HG02840 (cell line): ENCODE results near the gene TMEM132C.

Experiments used
- ATAC-seq: cut with Tn5 transposase; IDR thresholded peaks from one replicate; pipeline ENCODE4 v1.9.1; 2021; ENCODE audit warnings: mild to moderate bottlenecking, moderate library complexity, moderate number of reproducible peaks; ENCODE audit not compliant: unreplicated experiment, low FRiP score

TMEM132C gene

GRCh38 chr12:128402486-128403243, 135.7 kb downstream of the TMEM132C start:
- no peak for ATAC-seq

DNA sequence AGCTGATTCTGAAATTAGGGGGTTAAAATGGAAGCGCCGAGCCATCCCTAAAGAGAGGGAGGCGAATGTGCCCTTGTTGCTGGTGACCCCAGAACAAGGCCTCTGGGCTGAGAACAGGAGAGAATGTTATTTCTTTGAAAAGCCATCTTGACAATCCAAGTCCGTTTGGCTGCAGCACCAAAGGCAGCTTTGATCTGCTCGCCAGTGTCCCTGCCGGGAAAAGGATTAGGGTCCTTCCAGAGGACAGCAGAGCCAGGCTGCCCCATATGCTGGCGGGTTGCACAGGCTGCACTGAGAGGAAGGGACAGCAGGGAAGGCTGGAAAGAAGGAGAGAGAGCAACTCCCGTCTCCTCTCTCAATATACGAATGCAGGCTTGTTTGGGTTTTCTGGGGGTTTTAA, 141.7 kb downstream of the TMEM132C start:
- no peak for ATAC-seq

DNA sequence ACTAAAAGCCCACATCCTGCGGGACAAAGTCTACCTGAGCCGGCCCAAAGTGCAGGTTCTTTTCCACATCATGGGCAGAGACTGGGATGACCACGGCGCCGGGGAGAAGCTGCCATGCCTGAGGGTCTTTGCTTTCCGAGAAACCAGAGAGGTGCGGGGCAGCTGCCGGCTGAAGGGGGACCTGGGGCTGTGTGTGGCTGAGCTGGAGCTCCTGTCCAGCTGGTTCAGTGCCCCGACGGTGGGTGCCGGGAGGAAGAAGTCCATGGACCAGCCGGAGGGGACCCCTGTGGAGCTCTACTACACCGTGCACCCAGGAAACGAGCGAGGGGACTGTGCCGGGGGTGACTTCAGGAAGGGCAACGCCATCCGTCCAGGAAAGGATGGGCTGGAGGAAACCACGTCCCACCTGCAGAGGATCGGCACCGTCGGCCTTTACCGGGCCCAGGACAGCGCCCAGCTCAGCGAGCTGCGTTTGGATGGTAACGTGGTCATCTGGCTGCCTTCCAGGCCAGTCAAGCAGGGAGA, 148.1 kb downstream of the TMEM132C start:
- no peak for ATAC-seq

DNA sequence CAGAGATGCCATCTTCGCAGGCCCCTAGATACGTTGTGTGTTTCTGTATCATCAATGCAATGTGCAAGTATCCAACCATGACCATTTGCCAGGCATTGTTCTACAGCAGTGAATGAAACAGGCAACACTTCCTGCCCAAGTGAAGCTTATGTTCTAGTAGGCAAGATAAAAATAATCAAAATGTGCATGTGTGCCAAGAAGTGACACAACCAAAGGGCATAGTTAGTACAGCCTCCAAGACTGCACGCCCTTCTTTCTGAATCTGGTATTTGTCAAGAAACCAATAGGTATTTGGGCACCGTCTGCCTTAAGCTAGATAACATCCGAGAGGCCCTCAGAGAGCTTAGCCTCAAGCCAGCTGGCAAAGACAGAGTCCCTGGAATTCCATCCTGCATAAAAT, 152.0 kb downstream of the TMEM132C start:
- no peak for ATAC-seq

DNA sequence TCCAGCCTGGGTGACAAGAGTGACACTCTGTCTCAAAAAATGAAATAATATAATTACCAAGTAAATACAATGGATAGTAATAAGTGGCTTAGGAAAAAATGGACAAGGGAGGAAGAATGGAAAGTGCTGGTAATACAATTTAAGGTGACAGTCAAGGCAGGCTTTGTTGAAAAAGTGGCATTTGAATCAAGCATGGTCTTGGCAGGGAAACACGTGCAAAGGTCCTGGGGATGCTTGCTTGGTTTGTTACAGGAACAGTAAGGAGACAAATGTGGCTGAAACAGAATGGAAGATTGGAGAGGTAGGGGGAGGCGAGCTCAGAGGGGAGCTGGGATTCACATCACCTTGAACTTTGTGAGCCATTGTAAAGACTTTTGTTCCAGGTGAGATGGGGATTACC, 153.2 kb downstream of the TMEM132C start:
- no peak for ATAC-seq

GRCh38 chr12:128421375-128421774, 154.4 kb downstream of the TMEM132C start:
- ATAC-seq = no peak

DNA sequence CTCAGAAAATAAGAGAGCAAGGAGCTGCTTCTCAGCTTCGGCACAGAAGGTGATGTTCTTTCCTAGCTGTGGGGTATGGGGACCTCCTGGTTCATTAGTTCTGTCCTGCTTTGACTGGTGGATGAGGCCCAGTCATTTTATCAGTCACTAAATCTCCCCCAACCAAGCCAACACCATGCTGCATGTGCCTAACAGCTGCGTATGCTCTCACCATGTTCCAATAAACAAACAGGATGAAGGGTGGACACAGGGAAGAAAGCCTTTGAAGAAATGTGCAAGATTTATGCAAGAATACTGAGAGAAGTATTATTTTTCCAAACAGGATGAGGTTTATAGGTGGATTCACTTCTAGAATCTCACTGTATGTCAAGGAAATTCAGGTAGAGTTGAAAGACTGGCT, 156.2 kb downstream of the TMEM132C start:
- ATAC-seq = no peak

DNA sequence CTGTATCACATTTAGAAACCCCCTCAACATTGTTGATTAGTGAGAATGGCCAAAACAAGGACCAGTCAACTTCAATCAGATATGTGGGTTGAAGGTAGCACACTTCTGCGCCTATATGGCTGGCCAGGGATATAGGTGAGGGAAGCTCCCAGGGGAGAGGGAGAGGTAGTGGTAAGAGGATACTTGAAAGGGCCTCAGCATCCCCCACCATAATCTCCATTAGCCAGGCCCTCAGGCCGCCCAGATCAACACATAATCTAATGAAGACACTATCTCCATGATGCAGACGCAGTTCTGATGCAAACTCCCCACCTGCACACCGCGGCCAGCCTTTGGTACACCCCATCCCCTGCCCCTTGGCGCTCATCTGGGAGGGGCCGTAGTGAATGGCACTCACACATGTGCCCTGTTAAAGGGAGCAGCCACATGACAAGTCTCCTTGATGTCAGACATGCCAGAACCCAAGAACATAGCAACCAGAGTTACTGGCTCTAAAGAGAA, 158.0 kb downstream of the TMEM132C start:
- ATAC-seq = no peak

DNA sequence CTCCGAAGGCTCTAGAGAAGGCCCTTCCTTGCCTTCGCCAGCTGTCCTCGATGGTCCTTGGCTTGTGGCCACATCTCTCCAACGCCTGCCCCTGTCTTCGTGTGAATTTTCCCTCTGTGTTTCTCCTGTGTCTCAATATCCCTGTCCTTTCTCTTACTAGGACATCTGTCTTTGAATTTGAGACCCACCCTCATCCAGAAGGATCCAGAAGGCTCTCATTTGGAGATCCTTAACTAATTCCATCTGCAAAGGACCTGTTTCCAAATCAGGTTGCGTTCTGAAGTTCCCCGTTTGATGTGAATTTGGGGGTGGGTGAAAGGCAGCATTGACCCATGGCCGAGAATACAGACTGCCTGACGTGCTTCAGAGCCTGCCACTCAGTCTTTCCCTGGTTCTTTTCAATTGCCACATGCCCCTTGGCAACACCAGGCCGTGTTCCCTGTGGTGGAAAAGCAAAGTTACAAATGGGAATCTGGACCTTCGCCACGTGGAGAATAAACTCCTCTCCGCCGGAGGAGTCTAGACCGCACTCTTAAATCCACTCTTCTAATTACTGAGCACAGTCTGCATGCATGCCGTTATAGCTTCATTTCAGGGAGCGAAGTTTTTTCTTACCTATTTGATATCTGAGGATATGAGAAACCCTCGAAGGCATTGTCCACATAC, 158.8 kb downstream of the TMEM132C start:
- no peak for ATAC-seq

DNA sequence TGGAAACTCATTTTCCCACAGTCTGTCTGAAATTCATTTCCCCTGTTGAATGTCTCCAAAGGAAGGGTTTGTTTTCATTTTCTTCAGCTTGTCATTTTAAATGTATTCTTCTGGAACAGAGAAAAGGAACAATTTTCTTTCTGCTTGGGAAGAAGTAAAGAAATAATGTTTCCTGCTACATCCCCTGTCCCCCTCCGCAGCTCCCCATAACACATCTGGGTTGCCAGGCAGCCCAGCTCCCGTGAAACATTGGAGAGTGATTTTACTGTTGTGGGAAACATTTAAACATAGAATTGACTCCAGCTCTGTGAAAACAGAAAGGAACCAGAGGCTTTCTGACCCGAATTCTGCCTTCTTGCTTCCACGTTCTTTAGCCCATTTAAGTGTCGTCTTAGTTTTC, 159.5 kb downstream of the TMEM132C start:
- no peak for ATAC-seq

- ATAC-seq = no peak
Observed at GRCh38 chr12:128439796-128440195, 172.8 kb downstream of the TMEM132C start.

- ATAC-seq = no peak
Observed at GRCh38 chr12:128442096-128442495, 175.1 kb downstream of the TMEM132C start.

DNA sequence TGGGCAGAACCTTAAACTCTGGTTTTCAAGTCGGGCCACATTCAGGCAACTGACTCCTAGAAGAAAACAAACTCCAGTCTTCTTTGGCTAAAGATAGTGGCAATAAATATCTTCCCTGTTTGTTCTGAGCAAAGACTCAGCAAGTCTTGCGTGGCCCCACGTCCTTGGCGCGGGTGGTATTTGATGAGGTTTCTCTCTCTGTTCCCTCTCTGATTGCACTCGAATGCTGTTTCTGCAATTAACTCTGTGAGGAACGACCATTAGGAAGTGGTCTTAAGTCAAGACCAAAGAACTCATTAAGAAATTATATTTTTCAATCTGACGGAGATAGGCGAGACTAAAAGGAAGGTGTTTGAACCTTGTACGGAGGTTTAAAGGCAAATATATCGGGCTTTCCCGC, 177.6 kb downstream of the TMEM132C start:
- ATAC-seq = no peak

DNA sequence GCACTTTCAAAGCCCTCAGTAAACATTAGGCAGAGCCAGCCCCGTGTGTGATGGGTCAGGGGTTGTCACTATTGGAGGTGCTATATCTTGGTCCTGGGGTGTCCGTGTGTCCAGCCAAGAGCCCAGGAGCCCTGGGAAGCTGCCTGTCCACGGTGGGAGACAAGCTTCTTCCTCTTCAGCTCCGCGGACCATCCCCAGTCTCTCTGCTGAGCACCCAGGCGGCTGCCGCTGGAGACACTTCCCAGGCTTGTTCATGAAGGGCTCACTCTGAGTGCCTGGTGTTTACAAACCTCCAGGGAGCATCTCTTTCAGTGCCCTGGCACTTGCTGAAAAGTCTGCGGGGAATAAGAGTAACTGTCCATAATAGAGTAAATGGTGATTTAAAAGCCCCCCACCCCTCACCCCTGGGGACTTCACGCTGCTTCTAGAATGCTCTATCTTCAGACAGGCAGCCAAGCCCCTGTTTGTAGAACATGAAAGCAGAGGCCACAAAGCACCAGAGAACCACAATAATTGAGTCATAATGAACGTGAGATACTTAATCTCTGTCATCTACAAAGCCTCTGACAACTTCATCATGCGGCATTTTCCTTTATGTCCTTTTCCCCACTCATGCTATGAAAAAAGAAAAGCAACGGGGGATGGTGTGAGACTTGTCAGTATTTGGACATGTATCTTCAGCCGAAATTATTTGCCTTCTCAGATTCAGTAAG, 178.6 kb downstream of the TMEM132C start:
- no peak for ATAC-seq

DNA sequence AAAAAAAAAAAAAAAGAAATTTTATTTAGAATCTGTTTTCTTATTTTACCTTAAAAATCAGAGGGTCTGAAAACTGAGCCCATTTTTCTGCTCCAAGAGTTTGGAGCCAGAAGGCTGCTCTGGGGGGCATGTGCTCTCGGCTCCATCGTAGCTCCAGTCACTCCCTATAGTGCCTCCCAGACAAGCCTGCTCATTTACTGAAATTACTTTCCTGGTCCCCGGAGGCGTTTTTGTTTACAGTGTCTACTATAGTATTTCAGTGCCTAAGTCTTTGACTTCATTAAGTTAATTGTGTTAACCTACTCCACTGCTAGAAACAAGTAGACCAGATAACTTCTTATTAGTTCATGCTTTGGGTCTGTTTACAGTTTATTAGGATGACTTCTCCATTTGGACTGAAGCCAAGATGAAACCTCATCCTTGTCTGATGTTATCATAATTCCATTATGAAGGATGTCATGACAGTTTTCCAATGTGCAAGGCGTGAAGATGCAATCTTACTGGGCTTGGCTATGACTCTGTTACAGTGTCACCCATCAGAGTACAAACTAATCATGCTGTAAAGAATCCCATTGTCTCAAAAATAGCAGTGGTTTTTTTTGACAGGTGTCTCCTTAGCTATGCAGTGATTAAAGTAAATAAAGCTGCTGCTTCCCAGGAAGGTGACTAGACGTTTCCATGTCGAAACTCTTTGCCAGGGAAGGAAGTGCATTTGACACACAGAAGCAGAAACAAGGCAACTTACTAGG, 182.3 kb downstream of the TMEM132C start:
- no peak for ATAC-seq

DNA sequence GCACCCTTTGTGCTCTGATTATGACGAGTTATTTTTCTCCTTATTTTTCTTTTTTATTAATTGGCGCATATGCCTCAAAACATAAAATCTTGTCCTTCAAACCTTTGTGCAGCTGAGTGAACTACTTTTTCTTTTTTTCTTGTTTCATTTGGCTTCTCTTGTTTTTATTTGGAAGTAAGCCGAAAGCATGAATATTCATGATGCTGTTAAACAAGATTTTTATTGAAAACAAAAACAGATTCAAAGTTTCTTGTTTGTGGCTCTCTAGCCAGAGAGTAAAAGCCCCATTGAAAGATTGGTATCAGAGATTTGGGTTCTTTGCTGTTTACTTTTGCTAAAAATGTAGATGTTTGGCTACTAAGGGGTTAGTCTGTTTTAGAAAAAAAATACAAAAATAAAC, 183.8 kb downstream of the TMEM132C start:
- ATAC-seq = no peak

- no peak for ATAC-seq
Observed at GRCh38 chr12:128455851-128456250, 188.9 kb downstream of the TMEM132C start.

- ATAC-seq = no peak
Observed at GRCh38 chr12:128456922-128457321, 190.0 kb downstream of the TMEM132C start.

GRCh38 chr12:128458301-128458974, 191.5 kb downstream of the TMEM132C start:
- ATAC-seq = no peak

DNA sequence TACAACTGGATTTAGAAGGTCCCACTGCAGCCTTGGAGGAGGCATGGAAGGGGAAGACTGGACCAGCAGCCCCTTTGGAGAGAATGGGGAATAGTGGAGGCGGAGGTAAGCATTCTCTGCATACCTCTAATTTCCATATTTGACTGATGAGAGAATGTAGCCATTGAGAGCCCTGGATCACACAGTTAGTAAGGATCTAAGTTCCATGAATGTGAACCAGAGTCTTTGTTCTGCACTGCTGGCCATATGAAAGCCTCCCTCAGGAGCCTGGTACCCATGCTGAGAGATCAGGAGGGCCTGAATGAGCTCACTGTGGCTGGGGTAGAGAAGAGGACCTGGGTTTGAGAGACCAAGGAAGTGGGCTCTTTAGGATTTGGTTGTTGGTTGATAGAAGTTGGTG, 192.1 kb downstream of the TMEM132C start:
- ATAC-seq = no peak
